HEK293T (cell line): ENCODE results near the gene ZNF580.
A peak's percentile ranks its signal among the peaks of the same experiment; 100 is the strongest.

Experiments used
- CTCF ChIA-PET: fragments of 350-600 bp; formaldehyde crosslinking; extraction: SDS; loops from one replicate; lab custom pipeline; 2021; ENCODE audit warnings: antibody characterized with exemption, inconsistent platforms; lab: Yijun Ruan, JAX
- POLR2A ChIA-PET: fragments of 350-600 bp; formaldehyde crosslinking; extraction: SDS; loops from one replicate; lab custom pipeline; 2020; ENCODE audit warnings: antibody characterized with exemption, inconsistent platforms; lab: Yijun Ruan, JAX
- DNase-seq: peaks from one replicate; pipeline ENCODE4 v3.0.0; 2012; ENCODE audit warnings: mixed read lengths; ENCODE audit errors: extremely low spot score
- ARNT ChIP-seq: fragments of 450-650 bp; IDR thresholded peaks from 2 replicates; pipeline ENCODE4 v1.6.1; 2017; ENCODE audit warnings: mild to moderate bottlenecking
- BHLHE40 ChIP-seq: fragments of 450-650 bp; IDR thresholded peaks from 2 replicates; pipeline ENCODE4 v1.6.1; 2016; ENCODE audit warnings: mild to moderate bottlenecking, moderate library complexity, borderline replicate concordance
- CTBP1 ChIP-seq: fragments of 450-650 bp; IDR thresholded peaks from 2 replicates; pipeline ENCODE4 v1.6.1; 2016; ENCODE audit warnings: borderline replicate concordance
- ELF4 ChIP-seq: fragments of 450-650 bp; IDR thresholded peaks from 2 replicates; pipeline ENCODE4 v1.6.1; 2017; ENCODE audit warnings: antibody characterized with exemption
- FOXA1 ChIP-seq: fragments of 450-650 bp; IDR thresholded peaks from 2 replicates; pipeline ENCODE4 v1.6.1; 2016; ENCODE audit warnings: mild to moderate bottlenecking
- FOXK2 ChIP-seq: fragments of 450-650 bp; IDR thresholded peaks from 2 replicates; pipeline ENCODE4 v1.6.1; 2016; ENCODE audit warnings: mild to moderate bottlenecking
- FOXM1 ChIP-seq: fragments of 450-650 bp; IDR thresholded peaks from 2 replicates; pipeline ENCODE4 v1.6.1; 2017; ENCODE audit warnings: mild to moderate bottlenecking, borderline replicate concordance
- HDGF ChIP-seq: fragments of 450-650 bp; IDR thresholded peaks from 2 replicates; pipeline ENCODE4 v1.6.1; 2017; ENCODE audit warnings: antibody characterized with exemption, borderline replicate concordance
- L3MBTL2 ChIP-seq: fragments of 450-650 bp; conservative IDR thresholded peaks from 2 replicates; pipeline ENCODE4 v1.6.1; 2016; ENCODE audit warnings: mild to moderate bottlenecking
- LEF1 ChIP-seq: fragments of 450-650 bp; IDR thresholded peaks from 2 replicates; pipeline ENCODE4 v1.6.1; 2017; ENCODE audit warnings: mild to moderate bottlenecking, borderline replicate concordance
- NFRKB ChIP-seq: fragments of 450-650 bp; IDR thresholded peaks from 2 replicates; pipeline ENCODE4 v1.6.1; 2016; ENCODE audit warnings: mild to moderate bottlenecking, moderate library complexity
- PKNOX1 ChIP-seq: fragments of 450-650 bp; IDR thresholded peaks from 2 replicates; pipeline ENCODE4 v1.6.1; 2016
- SP1 ChIP-seq: fragments of 450-650 bp; IDR thresholded peaks from 2 replicates; pipeline ENCODE4 v1.6.1; 2017
- SUZ12 ChIP-seq: fragments of 450-650 bp; IDR thresholded peaks from 2 replicates; pipeline ENCODE4 v1.6.1; 2016; ENCODE audit warnings: mild to moderate bottlenecking
- TARDBP ChIP-seq: fragments of 450-650 bp; IDR thresholded peaks from 2 replicates; pipeline ENCODE4 v1.6.1; 2016
- ZNF384 ChIP-seq: fragments of 450-650 bp; IDR thresholded peaks from 2 replicates; pipeline ENCODE4 v1.6.1; 2016

ZNF580 gene

DNA sequence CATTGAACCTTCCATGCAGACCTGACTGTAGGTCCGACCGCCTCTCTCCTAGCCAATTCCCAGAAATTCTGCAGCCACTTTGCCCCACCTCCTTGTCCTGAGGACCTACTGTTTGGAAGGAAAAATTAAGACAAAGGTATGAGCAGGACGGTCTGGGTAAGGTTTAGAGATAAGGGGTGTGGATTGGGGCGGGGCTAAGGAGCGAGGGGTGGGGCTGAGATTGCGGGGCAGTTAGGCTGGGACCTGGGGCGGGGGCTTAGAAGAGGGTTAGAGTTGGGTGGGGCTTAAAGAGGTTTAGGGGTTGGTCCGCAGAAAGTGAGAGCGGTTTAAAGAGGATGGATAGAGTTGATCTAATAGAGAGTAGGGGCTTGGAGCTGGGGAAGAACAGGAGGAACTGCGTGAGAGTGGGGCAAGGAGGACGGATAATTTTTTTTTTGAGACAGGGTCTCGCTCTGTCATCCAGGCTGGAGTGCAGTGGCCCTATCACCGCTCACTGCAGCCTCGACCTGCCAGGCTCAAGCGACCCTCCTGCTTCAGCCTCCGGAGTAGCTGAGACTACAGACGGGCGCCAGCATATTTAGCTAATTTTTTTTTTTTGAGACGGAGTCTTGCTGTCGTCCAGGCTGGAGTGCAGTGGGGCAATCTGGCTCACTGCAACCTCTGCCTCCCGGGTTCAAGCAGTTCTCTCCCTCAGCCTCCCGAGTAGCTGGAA is 37.1 kb upstream of the ZNF580 start:
- TF ChIP-seq ARNT (no peak), SUZ12 (no peak), LEF1 (no peak)
- ChIA-PET CTCF (interaction anchor here (0.6 to 2.8 kb wide), 2 partner anchors 51 to 136 kb away, joined by 6 to 9 read pairs; no protein-coding TSS in a partner anchor), POLR2A (interaction anchor here (0.5 to 3.2 kb wide), 7 partner anchors 17 to 195 kb away, joined by 3 to 24 read pairs (median 5); partner anchors contain the start of genes ZNF579, ZNF580 and ZNF784)
- DNase-seq, result no peak

DNA sequence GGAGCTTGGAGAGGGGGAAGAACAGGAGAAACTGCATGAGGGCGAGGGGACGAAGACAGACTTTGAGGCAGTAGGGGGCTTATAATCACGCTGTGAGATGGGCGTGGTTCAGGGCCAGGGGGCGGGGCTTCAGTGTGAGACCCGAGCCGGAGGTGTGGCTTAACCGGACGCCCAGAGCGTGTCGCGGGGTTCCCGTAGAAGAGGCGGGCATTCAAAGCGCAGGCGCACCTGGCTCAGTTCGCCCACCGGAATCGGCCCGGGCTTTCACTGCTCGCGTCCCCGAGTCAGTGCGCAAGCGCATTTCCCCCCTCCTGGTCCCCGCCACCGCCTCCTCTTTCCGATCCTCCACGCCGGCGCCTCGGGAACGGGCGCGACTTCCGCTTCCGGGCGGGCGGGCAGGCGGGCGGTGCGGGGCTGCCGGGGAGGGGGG is 35.6 kb upstream of the ZNF580 start:
- ChIA-PET CTCF (interaction anchor here (0.5 to 2.8 kb wide), 6 partner anchors 12 to 1207 kb away, joined by 3 to 9 read pairs (median 4); partner anchors contain the start of gene ZNF784), POLR2A (interaction anchor here (0.6 to 3.2 kb wide), 9 partner anchors 14 to 934 kb away, joined by 3 to 24 read pairs (median 6); partner anchors contain the start of genes ZNF579 and ZNF784)
- TF ChIP-seq ELF4 (no peak), ZNF384 (no peak), L3MBTL2 (peak; percentile 76)
- peak; percentile 93 for DNase-seq

GRCh38 chr19:55605637-55606470 is 34.9 kb upstream of the ZNF580 start, which contains the start of gene ZNF865:
Gene ZNF865 (plus strand): TSS chr19:55605647. CDS start chr19:55613619, 7,972 bp downstream.
- TF ChIP-seq LEF1, result no peak
- TF ChIP-seq ARNT, result no peak
- no peak for TF ChIP-seq FOXM1
- TF ChIP-seq L3MBTL2, result peak; percentile 83
- TF ChIP-seq FOXA1, result no peak
- no peak for TF ChIP-seq HDGF
- TF ChIP-seq FOXK2, result no peak
- no peak for TF ChIP-seq SUZ12
- peak; percentile 70 for DNase-seq
- CTCF ChIA-PET, result interaction anchor here (0.5 to 2.8 kb wide), 10 partner anchors 12 to 1207 kb away, joined by 3 to 9 read pairs (median 4); partner anchors contain the start of gene ZNF784
- POLR2A ChIA-PET, result interaction anchor here (0.7 to 3.2 kb wide), 13 partner anchors 13 to 89 kb away, joined by 3 to 24 read pairs (median 3); partner anchors contain the start of genes ZNF579 and ZNF784

- TF ChIP-seq FOXM1 (no peak), FOXA1 (no peak), SUZ12 (no peak), FOXK2 (no peak), ELF4 (no peak), NFRKB (no peak), L3MBTL2 (no peak), SP1 (no peak), HDGF (no peak), BHLHE40 (no peak), CTBP1 (no peak), LEF1 (no peak), PKNOX1 (no peak), ZNF384 (no peak), ARNT (no peak)
- ChIA-PET POLR2A (interaction anchor here (0.7 to 3.2 kb wide), 8 partner anchors 12 to 90 kb away, joined by 3 to 24 read pairs (median 3); partner anchors contain the start of gene ZNF784), CTCF (interaction anchor here (0.6 to 2.8 kb wide), 10 partner anchors 11 to 195 kb away, joined by 3 to 9 read pairs (median 4); partner anchors contain the start of gene ZNF784)
- no peak for DNase-seq
These were observed 34.4 kb upstream of the ZNF580 start for GRCh38 chr19:55606471-55606787.

- TF ChIP-seq NFRKB, result no peak
- CTCF ChIA-PET, result interaction anchor here (0.6 to 2.8 kb wide), 8 partner anchors 11 to 139 kb away, joined by 3 to 9 read pairs (median 4); partner anchors contain the start of gene ZNF784
- no peak for DNase-seq
- POLR2A ChIA-PET, result interaction anchor here (0.6 to 3.2 kb wide), 7 partner anchors 12 to 90 kb away, joined by 3 to 24 read pairs (median 3); partner anchors contain the start of gene ZNF784
These were observed 34.0 kb upstream of the ZNF580 start for GRCh38 chr19:55606817-55607216.

- TF ChIP-seq ZNF384 (no peak), FOXA1 (no peak), ELF4 (no peak), ARNT (no peak), LEF1 (no peak)
- CTCF ChIA-PET, result interaction anchor here (0.6 kb wide), 1 partner anchor 16 kb away, joined by 3 read pairs; no protein-coding TSS in a partner anchor
- no peak for DNase-seq
- POLR2A ChIA-PET, result interaction anchor here (1.0 to 1.2 kb wide), 2 partner anchors 10 to 15 kb away, joined by 3 to 4 read pairs; partner anchors contain the start of genes FIZ1 and ZNF784
These were observed 31.5 kb upstream of the ZNF580 start for GRCh38 chr19:55609326-55609725.

DNA sequence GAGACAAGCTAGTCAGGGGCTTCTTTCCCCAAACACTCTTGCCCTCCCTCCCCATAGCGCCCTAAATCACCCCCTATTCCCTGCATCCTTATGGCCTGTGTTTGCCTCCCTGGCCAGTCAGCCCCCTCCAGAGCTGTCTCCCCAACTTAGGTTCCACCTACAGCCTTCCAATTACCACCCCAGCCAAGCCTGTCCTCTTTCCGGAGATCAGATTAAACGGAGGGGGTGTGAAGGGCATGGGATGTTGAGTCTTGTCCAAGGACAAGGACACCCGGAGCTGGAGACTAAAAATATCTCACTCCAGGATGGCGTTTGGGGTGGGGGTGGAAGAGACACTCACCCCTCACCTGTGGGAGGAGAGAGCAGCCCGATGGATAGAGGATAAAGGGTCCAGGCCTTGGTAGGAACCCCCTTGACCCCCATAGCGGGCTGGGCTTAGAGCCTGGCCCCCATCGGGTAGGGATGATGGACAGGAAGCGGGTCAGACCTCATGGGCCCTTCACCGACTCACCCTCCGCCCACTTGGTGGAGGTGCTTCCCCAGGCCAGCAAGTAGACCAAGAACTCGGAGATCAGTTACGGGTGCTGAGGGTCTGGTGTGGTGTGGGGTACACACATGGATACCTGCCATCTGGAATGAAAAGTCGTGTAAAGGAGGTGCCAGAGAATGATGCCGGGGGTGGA is 29.4 kb upstream of the ZNF580 start:
- TF ChIP-seq ARNT, result no peak
- no peak for TF ChIP-seq FOXK2
- no peak for TF ChIP-seq HDGF
- no peak for TF ChIP-seq TARDBP
- no peak for TF ChIP-seq ZNF384
- no peak for TF ChIP-seq L3MBTL2
- no peak for TF ChIP-seq SUZ12
- TF ChIP-seq SP1, result no peak
- TF ChIP-seq BHLHE40, result no peak
- TF ChIP-seq ELF4, result no peak
- no peak for TF ChIP-seq LEF1
- TF ChIP-seq FOXM1, result no peak
- TF ChIP-seq CTBP1, result no peak
- TF ChIP-seq FOXA1, result no peak
- TF ChIP-seq NFRKB, result no peak
- no peak for TF ChIP-seq PKNOX1
- ChIA-PET POLR2A (interaction anchor here (1.4 kb wide), 1 partner anchor 13 kb away, joined by 10 read pairs; the partner anchor contains the start of gene ZNF784), CTCF (interaction anchor here (0.5 kb wide), 1 partner anchor 104 kb away, joined by 3 read pairs; no protein-coding TSS in a partner anchor)
- no peak for DNase-seq
